GM23338 (cell line): ENCODE results near the gene GNAO1. TPM values are rescaled to one million over a fixed set of nuclear protein-coding genes. Genes with fewer than 3 reads are reported as not detected.

Source experiments
- ATAC-seq: fragments of 200-7000 bp; cut with Tn5 transposase; 3 replicates; pipeline ENCODE4 v1.9.1; 2020
- DNase-seq: peaks from one replicate; pipeline ENCODE4 v3.0.0-alpha.2; 2015; ENCODE audit warnings: low spot score
- H2AFZ ChIP-seq: fragments of 200-600 bp; sonication (generic); 2 replicates; pipeline ENCODE4 v1.8.0; 2016; ENCODE audit warnings: antibody characterized with exemption, mild to moderate bottlenecking, moderate library complexity
- H3F3A ChIP-seq: fragments of 200-600 bp; sonication (generic); replicated peaks from 2 replicates; pipeline ENCODE4 v1.8.0; 2017; ENCODE audit warnings: antibody characterized with exemption, mixed run types, low read depth
- H3K27ac ChIP-seq: fragments of 200-600 bp; sonication (generic); 2 replicates; pipeline ENCODE4 v1.6.1; 2016; ENCODE audit warnings: low read depth
- H3K27me3 ChIP-seq: fragments of 200-600 bp; sonication (generic); 2 replicates; pipeline ENCODE4 v1.8.0; 2016; ENCODE audit warnings: mild to moderate bottlenecking, mixed run types, moderate library complexity; ENCODE audit not compliant: insufficient read depth
- H3K36me3 ChIP-seq: fragments of 200-600 bp; sonication (generic); 2 replicates; pipeline ENCODE4 v1.8.0; 2016; ENCODE audit warnings: mild to moderate bottlenecking; ENCODE audit not compliant: insufficient read depth
- H3K4me1 ChIP-seq: fragments of 200-600 bp; sonication (generic); 2 replicates; pipeline ENCODE4 v1.8.0; 2016; ENCODE audit warnings: mild to moderate bottlenecking, moderate library complexity; ENCODE audit not compliant: insufficient read depth
- H3K4me2 ChIP-seq: fragments of 200-600 bp; sonication (generic); 2 replicates; pipeline ENCODE4 v1.7.1; 2017; ENCODE audit warnings: mixed run types
- H3K4me3 ChIP-seq: fragments of 200-600 bp; sonication (generic); 2 replicates; pipeline ENCODE4 v1.6.1; 2016; ENCODE audit warnings: mixed run types
- H3K79me2 ChIP-seq: fragments of 200-600 bp; sonication (generic); replicated peaks from 2 replicates; pipeline ENCODE4 v1.8.0; 2017; ENCODE audit warnings: mild to moderate bottlenecking; ENCODE audit not compliant: insufficient read depth
- H3K9me2 ChIP-seq: fragments of 200-600 bp; sonication (generic); 2 replicates; pipeline ENCODE4 v1.8.0; 2017; ENCODE audit not compliant: insufficient read depth
- H4K20me1 ChIP-seq: fragments of 200-600 bp; sonication (generic); replicated peaks from 2 replicates; pipeline ENCODE4 v1.8.0; 2017; ENCODE audit warnings: mild to moderate bottlenecking; ENCODE audit not compliant: insufficient read depth
- H3K27ac Mint-ChIP-seq: 2 replicates; pipeline ENCODE4 v1.8.0; 2020; ENCODE audit warnings: inconsistent platforms, mild to moderate bottlenecking, moderate library complexity, mixed read lengths
- H3K27me3 Mint-ChIP-seq: 3 replicates; pipeline ENCODE4 v1.8.0; 2022; ENCODE audit warnings: low read depth, mild to moderate bottlenecking, moderate library complexity, mixed read lengths, inconsistent platforms; ENCODE audit not compliant: insufficient read depth, poor library complexity
- H3K36me3 Mint-ChIP-seq: 3 replicates; pipeline ENCODE4 v1.8.0; 2021; ENCODE audit warnings: low read depth, mild to moderate bottlenecking, inconsistent platforms, moderate library complexity, mixed read lengths
- H3K4me1 Mint-ChIP-seq: 3 replicates; pipeline ENCODE4 v1.8.0; 2020; ENCODE audit warnings: mild to moderate bottlenecking, inconsistent platforms, mixed read lengths
- H3K4me3 Mint-ChIP-seq: 3 replicates; pipeline ENCODE4 v1.8.0; 2021; ENCODE audit warnings: moderate library complexity, mild to moderate bottlenecking, inconsistent platforms, mixed read lengths
- H3K9me3 Mint-ChIP-seq: 3 replicates; pipeline ENCODE4 v1.8.0; 2020; ENCODE audit warnings: moderate library complexity, mild to moderate bottlenecking, inconsistent platforms, mixed read lengths
- EZH2 ChIP-seq: fragments of 200-600 bp; sonication (generic); IDR thresholded peaks from one replicate; pipeline ENCODE4 v1.8.0; 2017; ENCODE audit warnings: antibody characterized with exemption, mild to moderate bottlenecking, low read depth; ENCODE audit not compliant: unreplicated experiment
- EZH2phosphoT487 ChIP-seq: fragments of 200-600 bp; sonication (generic); IDR thresholded peaks from one replicate; pipeline ENCODE4 v1.8.1; 2018; ENCODE audit warnings: antibody characterized with exemption; ENCODE audit not compliant: unreplicated experiment
- JUNB ChIP-seq: IDR thresholded peaks from one replicate; pipeline ENCODE4 v1.6.1; 2016; ENCODE audit warnings: antibody characterized with exemption; ENCODE audit not compliant: unreplicated experiment
- NANOG ChIP-seq: IDR thresholded peaks from 2 replicates; pipeline ENCODE4 v1.6.1; 2016; ENCODE audit warnings: antibody characterized with exemption, borderline replicate concordance
- POLR2AphosphoS5 ChIP-seq: IDR thresholded peaks from 2 replicates; pipeline ENCODE4 v1.6.1; 2016; ENCODE audit warnings: antibody characterized with exemption, low read depth
- STAT1 ChIP-seq: IDR thresholded peaks from one replicate; pipeline ENCODE4 v1.6.1; 2016; ENCODE audit warnings: antibody characterized with exemption; ENCODE audit not compliant: unreplicated experiment
- ZNF331 ChIP-seq: fragments of 250-450 bp; sonication (Bioruptor Pico); IDR thresholded peaks from 2 replicates; pipeline ENCODE4 v1.5.0; 2020; ENCODE audit warnings: low read depth, mild to moderate bottlenecking, moderate library complexity
- polyA plus RNA-seq: library from polyadenylated mRNA; unstranded; fragments of >200 nt; fragmentation: Nextera tagmentation; extraction: Ambion mirVana; gene quantifications from 2 replicates; pipeline ENCODE4 v1.2.1, GENCODE V29; 2016
- total RNA-seq: library from RNA; depleted of rRNA; stranded (reverse); fragments of >200 nt; shearing (Covaris generic); gene quantifications from 2 replicates; pipeline ENCODE4 v1.2.3, GENCODE V29; 2014
- TF ChIP-seq, protein P1 (sequence below): IDR thresholded peaks from 2 replicates; pipeline ENCODE4 v1.6.1; 2016; ENCODE audit warnings: antibody characterized with exemption
- TF ChIP-seq, protein P2 (sequence below): IDR thresholded peaks from one replicate; pipeline ENCODE4 v1.6.1; 2018; ENCODE audit warnings: antibody characterized with exemption; ENCODE audit not compliant: unreplicated experiment
- TF ChIP-seq, protein P3 (sequence below): fragments of 250-450 bp; sonication (Bioruptor Pico); IDR thresholded peaks from 2 replicates; pipeline ENCODE4 v1.5.0; 2020; ENCODE audit warnings: mild to moderate bottlenecking, moderate library complexity

The GNAO1 gene
- total and polyA plus RNA-seq, 2 experiments from 2014 or later, result 6.5 to 24.8 TPM

DNA sequence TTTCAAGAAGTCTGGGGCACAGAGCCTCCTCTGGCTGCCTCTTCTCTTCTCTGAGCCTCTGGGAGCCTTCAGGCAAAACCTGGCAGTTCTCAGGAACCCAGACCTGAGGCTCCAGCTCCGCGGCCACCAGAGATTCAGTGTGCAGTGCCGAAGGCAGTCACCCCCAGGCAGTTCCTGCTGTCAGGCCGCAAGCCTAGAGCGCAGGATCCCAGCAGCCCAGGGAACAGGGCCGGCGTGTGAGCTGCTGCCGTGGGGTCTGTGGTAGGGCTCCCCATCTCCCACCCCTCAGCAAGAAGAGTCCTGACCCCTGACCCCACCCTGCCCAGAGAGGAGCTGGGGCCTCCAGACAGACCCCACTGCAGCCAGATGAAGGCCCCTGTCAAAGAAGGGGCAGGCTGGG, 155.9 kb downstream of the GNAO1 start:
- Histone ChIP-seq H3K4me1 (no peaks in the 10 kb centered on the region), H3F3A (no peaks in the 10 kb centered on the region), H3K9me2 (no peaks in the 10 kb centered on the region), H3K4me2 (no peak overlapping the region), H3K4me3 (no peak overlapping the region), H4K20me1 (no peaks in the 10 kb centered on the region), H3K36me3 (no peaks in the 10 kb centered on the region), H3K79me2 (no peaks in the 10 kb centered on the region), H3K27ac (no peak overlapping the region), H2AFZ (no peak overlapping the region), H3K27me3 (no peaks in the 10 kb centered on the region)
- peaks cover 3% of the 10 kb centered on the region; the same call in 2 of the 3 replicates for H3K36me3 Mint-ChIP-seq
- TF ChIP-seq, protein P1, sequence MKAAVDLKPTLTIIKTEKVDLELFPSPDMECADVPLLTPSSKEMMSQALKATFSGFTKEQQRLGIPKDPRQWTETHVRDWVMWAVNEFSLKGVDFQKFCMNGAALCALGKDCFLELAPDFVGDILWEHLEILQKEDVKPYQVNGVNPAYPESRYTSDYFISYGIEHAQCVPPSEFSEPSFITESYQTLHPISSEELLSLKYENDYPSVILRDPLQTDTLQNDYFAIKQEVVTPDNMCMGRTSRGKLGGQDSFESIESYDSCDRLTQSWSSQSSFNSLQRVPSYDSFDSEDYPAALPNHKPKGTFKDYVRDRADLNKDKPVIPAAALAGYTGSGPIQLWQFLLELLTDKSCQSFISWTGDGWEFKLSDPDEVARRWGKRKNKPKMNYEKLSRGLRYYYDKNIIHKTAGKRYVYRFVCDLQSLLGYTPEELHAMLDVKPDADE, result no peak
- no peak overlapping the region for H3K4me3 Mint-ChIP-seq
- H3K4me1 Mint-ChIP-seq, result no peaks in the 10 kb centered on the region; the same call in 2 of the 3 replicates
- 0 out of 2 replicates have a peak overlapping the region, but pooled peaks have one; percentile 44 for H3K27ac Mint-ChIP-seq
- DNase-seq, result no peak
- no peaks in the 10 kb centered on the region for H3K9me3 Mint-ChIP-seq
- peaks cover 14% of the 10 kb centered on the region for H3K27me3 Mint-ChIP-seq
- no peak for ATAC-seq

DNA sequence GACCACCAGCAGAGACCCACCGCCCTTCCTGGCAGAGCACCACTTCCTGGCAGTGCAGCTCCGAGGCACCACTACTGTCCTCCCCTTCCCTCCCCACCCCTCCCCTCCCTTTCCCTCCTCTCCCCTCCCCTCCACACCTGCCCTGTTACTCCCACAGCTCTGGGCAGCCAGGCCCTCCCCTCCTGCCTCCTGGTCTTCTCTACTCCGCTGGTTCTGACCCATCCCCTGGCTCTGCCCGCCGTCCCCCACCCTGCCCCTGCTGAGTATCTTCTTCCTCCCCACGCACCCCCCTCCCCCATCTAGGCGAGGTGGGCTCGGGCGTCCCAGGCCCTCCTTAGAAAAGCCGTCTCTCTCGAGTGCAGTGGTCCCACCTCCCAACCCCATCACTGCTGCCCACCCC, 156.4 kb downstream of the GNAO1 start:
- H3K27me3 Mint-ChIP-seq, result peaks cover 14% of the 10 kb centered on the region
- no peak overlapping the region for H3K4me3 ChIP-seq
- TF ChIP-seq STAT1, result no peak
- TF ChIP-seq POLR2AphosphoS5, result no peak
- no peak for TF ChIP-seq ZNF331 (CRISPR knock-in tag)
- TF ChIP-seq, protein P2, sequence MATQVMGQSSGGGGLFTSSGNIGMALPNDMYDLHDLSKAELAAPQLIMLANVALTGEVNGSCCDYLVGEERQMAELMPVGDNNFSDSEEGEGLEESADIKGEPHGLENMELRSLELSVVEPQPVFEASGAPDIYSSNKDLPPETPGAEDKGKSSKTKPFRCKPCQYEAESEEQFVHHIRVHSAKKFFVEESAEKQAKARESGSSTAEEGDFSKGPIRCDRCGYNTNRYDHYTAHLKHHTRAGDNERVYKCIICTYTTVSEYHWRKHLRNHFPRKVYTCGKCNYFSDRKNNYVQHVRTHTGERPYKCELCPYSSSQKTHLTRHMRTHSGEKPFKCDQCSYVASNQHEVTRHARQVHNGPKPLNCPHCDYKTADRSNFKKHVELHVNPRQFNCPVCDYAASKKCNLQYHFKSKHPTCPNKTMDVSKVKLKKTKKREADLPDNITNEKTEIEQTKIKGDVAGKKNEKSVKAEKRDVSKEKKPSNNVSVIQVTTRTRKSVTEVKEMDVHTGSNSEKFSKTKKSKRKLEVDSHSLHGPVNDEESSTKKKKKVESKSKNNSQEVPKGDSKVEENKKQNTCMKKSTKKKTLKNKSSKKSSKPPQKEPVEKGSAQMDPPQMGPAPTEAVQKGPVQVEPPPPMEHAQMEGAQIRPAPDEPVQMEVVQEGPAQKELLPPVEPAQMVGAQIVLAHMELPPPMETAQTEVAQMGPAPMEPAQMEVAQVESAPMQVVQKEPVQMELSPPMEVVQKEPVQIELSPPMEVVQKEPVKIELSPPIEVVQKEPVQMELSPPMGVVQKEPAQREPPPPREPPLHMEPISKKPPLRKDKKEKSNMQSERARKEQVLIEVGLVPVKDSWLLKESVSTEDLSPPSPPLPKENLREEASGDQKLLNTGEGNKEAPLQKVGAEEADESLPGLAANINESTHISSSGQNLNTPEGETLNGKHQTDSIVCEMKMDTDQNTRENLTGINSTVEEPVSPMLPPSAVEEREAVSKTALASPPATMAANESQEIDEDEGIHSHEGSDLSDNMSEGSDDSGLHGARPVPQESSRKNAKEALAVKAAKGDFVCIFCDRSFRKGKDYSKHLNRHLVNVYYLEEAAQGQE, result no peak
- TF ChIP-seq, protein P1, result no peak
- TF ChIP-seq, protein P3, sequence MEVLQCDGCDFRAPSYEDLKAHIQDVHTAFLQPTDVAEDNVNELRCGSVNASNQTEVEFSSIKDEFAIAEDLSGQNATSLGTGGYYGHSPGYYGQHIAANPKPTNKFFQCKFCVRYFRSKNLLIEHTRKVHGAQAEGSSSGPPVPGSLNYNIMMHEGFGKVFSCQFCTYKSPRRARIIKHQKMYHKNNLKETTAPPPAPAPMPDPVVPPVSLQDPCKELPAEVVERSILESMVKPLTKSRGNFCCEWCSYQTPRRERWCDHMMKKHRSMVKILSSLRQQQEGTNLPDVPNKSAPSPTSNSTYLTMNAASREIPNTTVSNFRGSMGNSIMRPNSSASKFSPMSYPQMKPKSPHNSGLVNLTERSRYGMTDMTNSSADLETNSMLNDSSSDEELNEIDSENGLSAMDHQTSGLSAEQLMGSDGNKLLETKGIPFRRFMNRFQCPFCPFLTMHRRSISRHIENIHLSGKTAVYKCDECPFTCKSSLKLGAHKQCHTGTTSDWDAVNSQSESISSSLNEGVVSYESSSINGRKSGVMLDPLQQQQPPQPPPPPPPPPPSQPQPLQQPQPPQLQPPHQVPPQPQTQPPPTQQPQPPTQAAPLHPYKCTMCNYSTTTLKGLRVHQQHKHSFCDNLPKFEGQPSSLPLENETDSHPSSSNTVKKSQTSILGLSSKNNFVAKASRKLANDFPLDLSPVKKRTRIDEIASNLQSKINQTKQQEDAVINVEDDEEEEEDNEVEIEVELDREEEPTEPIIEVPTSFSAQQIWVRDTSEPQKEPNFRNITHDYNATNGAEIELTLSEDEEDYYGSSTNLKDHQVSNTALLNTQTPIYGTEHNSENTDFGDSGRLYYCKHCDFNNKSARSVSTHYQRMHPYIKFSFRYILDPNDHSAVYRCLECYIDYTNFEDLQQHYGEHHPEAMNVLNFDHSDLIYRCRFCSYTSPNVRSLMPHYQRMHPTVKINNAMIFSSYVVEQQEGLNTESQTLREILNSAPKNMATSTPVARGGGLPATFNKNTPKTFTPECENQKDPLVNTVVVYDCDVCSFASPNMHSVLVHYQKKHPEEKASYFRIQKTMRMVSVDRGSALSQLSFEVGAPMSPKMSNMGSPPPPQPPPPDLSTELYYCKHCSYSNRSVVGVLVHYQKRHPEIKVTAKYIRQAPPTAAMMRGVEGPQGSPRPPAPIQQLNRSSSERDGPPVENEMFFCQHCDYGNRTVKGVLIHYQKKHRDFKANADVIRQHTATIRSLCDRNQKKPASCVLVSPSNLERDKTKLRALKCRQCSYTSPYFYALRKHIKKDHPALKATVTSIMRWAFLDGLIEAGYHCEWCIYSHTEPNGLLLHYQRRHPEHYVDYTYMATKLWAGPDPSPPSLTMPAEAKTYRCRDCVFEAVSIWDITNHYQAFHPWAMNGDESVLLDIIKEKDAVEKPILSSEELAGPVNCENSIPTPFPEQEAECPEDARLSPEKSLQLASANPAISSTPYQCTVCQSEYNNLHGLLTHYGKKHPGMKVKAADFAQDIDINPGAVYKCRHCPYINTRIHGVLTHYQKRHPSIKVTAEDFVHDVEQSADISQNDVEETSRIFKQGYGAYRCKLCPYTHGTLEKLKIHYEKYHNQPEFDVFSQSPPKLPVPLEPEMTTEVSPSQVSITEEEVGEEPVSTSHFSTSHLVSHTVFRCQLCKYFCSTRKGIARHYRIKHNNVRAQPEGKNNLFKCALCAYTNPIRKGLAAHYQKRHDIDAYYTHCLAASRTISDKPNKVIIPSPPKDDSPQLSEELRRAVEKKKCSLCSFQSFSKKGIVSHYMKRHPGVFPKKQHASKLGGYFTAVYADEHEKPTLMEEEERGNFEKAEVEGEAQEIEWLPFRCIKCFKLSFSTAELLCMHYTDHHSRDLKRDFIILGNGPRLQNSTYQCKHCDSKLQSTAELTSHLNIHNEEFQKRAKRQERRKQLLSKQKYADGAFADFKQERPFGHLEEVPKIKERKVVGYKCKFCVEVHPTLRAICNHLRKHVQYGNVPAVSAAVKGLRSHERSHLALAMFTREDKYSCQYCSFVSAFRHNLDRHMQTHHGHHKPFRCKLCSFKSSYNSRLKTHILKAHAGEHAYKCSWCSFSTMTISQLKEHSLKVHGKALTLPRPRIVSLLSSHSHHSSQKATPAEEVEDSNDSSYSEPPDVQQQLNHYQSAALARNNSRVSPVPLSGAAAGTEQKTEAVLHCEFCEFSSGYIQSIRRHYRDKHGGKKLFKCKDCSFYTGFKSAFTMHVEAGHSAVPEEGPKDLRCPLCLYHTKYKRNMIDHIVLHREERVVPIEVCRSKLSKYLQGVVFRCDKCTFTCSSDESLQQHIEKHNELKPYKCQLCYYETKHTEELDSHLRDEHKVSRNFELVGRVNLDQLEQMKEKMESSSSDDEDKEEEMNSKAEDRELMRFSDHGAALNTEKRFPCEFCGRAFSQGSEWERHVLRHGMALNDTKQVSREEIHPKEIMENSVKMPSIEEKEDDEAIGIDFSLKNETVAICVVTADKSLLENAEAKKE, result no peak
- TF ChIP-seq JUNB, result no peak
- TF ChIP-seq EZH2phosphoT487, result no peak
- no peak for TF ChIP-seq NANOG
- TF ChIP-seq EZH2, result no peak

More for the DNA sequence above, 156.4 kb downstream of the GNAO1 start:
- Mint-ChIP-seq H3K4me1 (no peaks in the 10 kb centered on the region; the same call in 2 of the 3 replicates), H3K9me3 (no peaks in the 10 kb centered on the region), H3K36me3 (peaks cover 3% of the 10 kb centered on the region; the same call in 2 of the 3 replicates), H3K27ac (no peak overlapping the region), H3K4me3 (no peak overlapping the region)
- Histone ChIP-seq H3K4me2 (no peak overlapping the region), H3K79me2 (no peaks in the 10 kb centered on the region), H3K9me2 (no peaks in the 10 kb centered on the region), H3K27ac (no peak overlapping the region), H4K20me1 (no peaks in the 10 kb centered on the region), H3F3A (no peaks in the 10 kb centered on the region), H3K27me3 (no peaks in the 10 kb centered on the region), H2AFZ (no peak overlapping the region), H3K4me1 (no peaks in the 10 kb centered on the region), H3K36me3 (no peaks in the 10 kb centered on the region)
- DNase-seq (no peak), ATAC-seq (no peak)
